Endothelial cell of umbilical vein (primary cell): ENCODE results near the gene LRCH2.

Source experiments
- EZH2 ChIP-seq: IDR thresholded peaks from 2 replicates; pipeline ENCODE4 v1.6.1; 2012; ENCODE audit warnings: borderline replicate concordance, low read depth, mild to moderate bottlenecking, moderate library complexity, low read length, inconsistent platforms; ENCODE audit not compliant: severe bottlenecking
- GATA2 ChIP-seq: IDR thresholded peaks from 2 replicates; pipeline ENCODE4 v1.7.0; 2011; ENCODE audit warnings: low read depth, mild to moderate bottlenecking, moderate library complexity, mixed read lengths, low read length; ENCODE audit not compliant: insufficient read length, insufficient read depth
- MYC ChIP-seq: IDR thresholded peaks from one replicate; pipeline ENCODE4 v1.6.1; 2011; ENCODE audit warnings: mild to moderate bottlenecking, low read depth, low read length
- POLR2A ChIP-seq: IDR thresholded peaks from 2 replicates; pipeline ENCODE4 v1.6.1; 2012; ENCODE audit warnings: low read depth, mild to moderate bottlenecking, control low read depth, low read length
- POLR2AphosphoS5 ChIP-seq: IDR thresholded peaks from 2 replicates; pipeline ENCODE4 v1.6.1; 2012; ENCODE audit warnings: low read depth, mild to moderate bottlenecking, control low read depth, low read length, moderate library complexity; ENCODE audit not compliant: insufficient read depth
- TF ChIP-seq, protein P1 (sequence below), 2 donors: IDR thresholded peaks; 1 replicate in 1 of 2; 2 replicates in 1 of 2; pipeline ENCODE4 v1.5.1; 2011; ENCODE audit warnings: low read length in 2 of 2, mild to moderate bottlenecking in 2 of 2, moderate library complexity in 2 of 2, control low read depth in 1 of 2, inconsistent platforms in 1 of 2, low read depth in 1 of 2; ENCODE audit not compliant: insufficient read depth in 1 of 2; ENCODE audit errors: extremely low read depth in 1 of 2

DNA sequence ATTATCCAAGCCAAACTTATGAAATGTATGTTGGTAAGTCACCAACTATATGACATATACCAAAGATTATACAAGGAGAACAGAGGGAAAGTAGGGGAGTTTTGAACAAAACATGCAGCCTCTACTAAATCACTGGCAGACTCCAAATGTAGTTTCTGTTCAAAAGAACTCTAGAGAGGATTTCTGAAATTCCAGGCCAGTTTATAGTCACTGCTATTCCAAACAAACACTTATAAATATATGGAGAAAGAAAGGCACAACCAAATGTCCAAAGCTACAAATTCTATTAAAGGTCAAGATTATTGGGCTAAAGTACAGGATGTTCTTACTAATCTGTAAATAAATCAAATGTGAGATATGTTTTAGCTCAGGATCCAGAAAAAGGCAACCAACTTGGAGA is 2.7 kb upstream of the LRCH2 start:
- TF ChIP-seq MYC: no peak
- TF ChIP-seq, protein P1, sequence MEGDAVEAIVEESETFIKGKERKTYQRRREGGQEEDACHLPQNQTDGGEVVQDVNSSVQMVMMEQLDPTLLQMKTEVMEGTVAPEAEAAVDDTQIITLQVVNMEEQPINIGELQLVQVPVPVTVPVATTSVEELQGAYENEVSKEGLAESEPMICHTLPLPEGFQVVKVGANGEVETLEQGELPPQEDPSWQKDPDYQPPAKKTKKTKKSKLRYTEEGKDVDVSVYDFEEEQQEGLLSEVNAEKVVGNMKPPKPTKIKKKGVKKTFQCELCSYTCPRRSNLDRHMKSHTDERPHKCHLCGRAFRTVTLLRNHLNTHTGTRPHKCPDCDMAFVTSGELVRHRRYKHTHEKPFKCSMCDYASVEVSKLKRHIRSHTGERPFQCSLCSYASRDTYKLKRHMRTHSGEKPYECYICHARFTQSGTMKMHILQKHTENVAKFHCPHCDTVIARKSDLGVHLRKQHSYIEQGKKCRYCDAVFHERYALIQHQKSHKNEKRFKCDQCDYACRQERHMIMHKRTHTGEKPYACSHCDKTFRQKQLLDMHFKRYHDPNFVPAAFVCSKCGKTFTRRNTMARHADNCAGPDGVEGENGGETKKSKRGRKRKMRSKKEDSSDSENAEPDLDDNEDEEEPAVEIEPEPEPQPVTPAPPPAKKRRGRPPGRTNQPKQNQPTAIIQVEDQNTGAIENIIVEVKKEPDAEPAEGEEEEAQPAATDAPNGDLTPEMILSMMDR (IDR thresholded peaks at IDR 0.05; ENCODE audit: extremely low read depth in 1 of 2, insufficient read depth in 1 of 2, low read depth in 1 of 2, low read length in 2 of 2): no peak
- no peak for TF ChIP-seq POLR2AphosphoS5
- TF ChIP-seq GATA2: no peak
- TF ChIP-seq POLR2A: no peak
- no peak for TF ChIP-seq EZH2
